Progenitor cell of endocrine pancreas (in vitro differentiated cells): ENCODE data around the gene CD248. TPM values are rescaled to one million over a fixed set of nuclear protein-coding genes. Genes with fewer than 3 reads are reported as not detected.

ENCODE experiments used
- DNase-seq: peaks from one replicate; pipeline ENCODE4 v3.0.0; 2021; ENCODE audit warnings: low spot score; ENCODE audit not compliant: unreplicated experiment
- H3K27ac Mint-ChIP-seq: 2 replicates; pipeline ENCODE4 v1.8.0; 2021; ENCODE audit warnings: mild to moderate bottlenecking, moderate library complexity, mixed read lengths
- H3K27me3 Mint-ChIP-seq: 2 replicates; pipeline ENCODE4 v1.8.0; 2021; ENCODE audit warnings: mixed read lengths
- H3K36me3 Mint-ChIP-seq: 2 replicates; pipeline ENCODE4 v1.8.0; 2022; ENCODE audit warnings: mixed read lengths; ENCODE audit not compliant: insufficient read depth
- H3K4me1 Mint-ChIP-seq: 2 replicates; pipeline ENCODE4 v1.8.0; 2021; ENCODE audit warnings: low read depth, mixed read lengths
- H3K4me3 Mint-ChIP-seq: 2 replicates; pipeline ENCODE4 v1.8.0; 2021; ENCODE audit warnings: low read depth, mild to moderate bottlenecking, moderate library complexity, mixed read lengths
- H3K9me3 Mint-ChIP-seq: 2 replicates; pipeline ENCODE4 v1.8.0; 2021; ENCODE audit warnings: low read depth, mixed read lengths
- CTCF ChIP-seq: fragments of 200-600 bp; sonication (generic); IDR thresholded peaks from one replicate; pipeline ENCODE4 v1.5.0; 2021; ENCODE audit warnings: antibody characterized with exemption, mild to moderate bottlenecking; ENCODE audit not compliant: unreplicated experiment
- total RNA-seq: library from RNA; stranded (reverse); gene quantifications from 2 replicates; pipeline ENCODE4 v1.2.1, GENCODE V29; 2021

Gene CD248
- total RNA-seq, 1 donor from 2014 or later = 0.22 TPM

- H3K4me3 Mint-ChIP-seq = peak overlapping the region; percentile 94
- no peaks in the 10 kb centered on the region for H3K27me3 Mint-ChIP-seq
- no peaks in the 10 kb centered on the region for H3K9me3 Mint-ChIP-seq
- H3K4me1 Mint-ChIP-seq = peaks cover 12% of the 10 kb centered on the region
- peaks cover 6% of the 10 kb centered on the region for H3K36me3 Mint-ChIP-seq
- peak overlapping the region; percentile 94 for H3K27ac Mint-ChIP-seq
- peak; percentile 20 for TF ChIP-seq CTCF
- DNase-seq = peak; percentile 74
These were observed 49.2 kb downstream of the CD248 start for GRCh38 chr11:66267379-66268243.

GRCh38 chr11:66267039-66267378 is 49.8 kb downstream of the CD248 start:
- no peaks in the 10 kb centered on the region for H3K27me3 Mint-ChIP-seq
- peaks cover 5% of the 10 kb centered on the region for H3K36me3 Mint-ChIP-seq
- DNase-seq = no peak
- TF ChIP-seq CTCF = no peak
- peaks cover 12% of the 10 kb centered on the region for H3K4me1 Mint-ChIP-seq
- peak overlapping the region; percentile 94 for H3K4me3 Mint-ChIP-seq
- H3K27ac Mint-ChIP-seq = peak overlapping the region; percentile 81
- no peaks in the 10 kb centered on the region for H3K9me3 Mint-ChIP-seq

- Mint-ChIP-seq H3K27me3 (no peaks in the 10 kb centered on the region), H3K4me3 (no peak overlapping the region), H3K4me1 (peaks cover 12% of the 10 kb centered on the region), H3K36me3 (peaks cover 5% of the 10 kb centered on the region), H3K27ac (no peak overlapping the region), H3K9me3 (no peaks in the 10 kb centered on the region)
- no peak for TF ChIP-seq CTCF
- no peak for DNase-seq
These were observed 50.3 kb downstream of the CD248 start for GRCh38 chr11:66266378-66267038.

DNA sequence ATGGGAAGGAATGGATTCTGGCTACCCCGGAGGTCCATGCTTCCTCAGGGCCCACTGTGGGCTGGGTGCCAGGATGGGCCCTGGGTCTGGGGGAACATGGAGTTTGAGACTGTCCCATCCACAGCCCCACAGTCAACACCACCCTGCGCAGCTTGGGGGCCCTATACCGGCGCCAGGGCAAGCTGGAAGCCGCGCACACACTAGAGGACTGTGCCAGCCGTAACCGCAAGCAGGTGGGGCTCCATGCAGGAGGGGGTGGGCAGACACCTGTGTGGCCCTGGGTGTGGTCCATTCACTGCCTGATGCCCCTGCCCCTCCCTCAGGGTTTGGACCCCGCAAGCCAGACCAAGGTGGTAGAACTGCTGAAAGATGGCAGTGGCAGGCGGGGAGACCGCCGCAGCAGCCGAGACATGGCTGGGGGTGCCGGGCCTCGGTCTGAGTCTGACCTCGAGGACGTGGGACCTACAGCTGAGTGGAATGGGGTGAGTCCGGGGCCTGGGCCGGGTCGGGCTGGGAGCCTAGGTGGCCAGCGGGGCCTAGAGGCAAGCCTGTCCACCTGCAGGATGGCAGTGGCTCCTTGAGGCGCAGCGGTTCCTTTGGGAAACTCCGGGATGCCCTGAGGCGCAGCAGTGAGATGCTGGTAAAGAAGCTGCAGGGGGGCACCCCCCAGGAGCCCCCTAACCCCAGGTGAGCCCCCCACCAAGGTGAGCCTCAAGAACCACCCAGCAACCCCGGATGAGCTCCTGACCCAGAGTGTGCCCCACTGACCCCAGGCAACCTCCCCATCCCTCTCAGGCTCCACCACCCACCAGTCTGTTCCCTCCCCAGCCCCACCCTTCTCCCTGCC is 51.1 kb downstream of the CD248 start:
- Mint-ChIP-seq H3K9me3 (no peaks in the 10 kb centered on the region), H3K4me3 (no peak overlapping the region), H3K27me3 (no peaks in the 10 kb centered on the region), H3K4me1 (peaks cover 12% of the 10 kb centered on the region), H3K27ac (no peak overlapping the region), H3K36me3 (peaks cover 5% of the 10 kb centered on the region)
- no peak for TF ChIP-seq CTCF
- DNase-seq = no peak

DNA sequence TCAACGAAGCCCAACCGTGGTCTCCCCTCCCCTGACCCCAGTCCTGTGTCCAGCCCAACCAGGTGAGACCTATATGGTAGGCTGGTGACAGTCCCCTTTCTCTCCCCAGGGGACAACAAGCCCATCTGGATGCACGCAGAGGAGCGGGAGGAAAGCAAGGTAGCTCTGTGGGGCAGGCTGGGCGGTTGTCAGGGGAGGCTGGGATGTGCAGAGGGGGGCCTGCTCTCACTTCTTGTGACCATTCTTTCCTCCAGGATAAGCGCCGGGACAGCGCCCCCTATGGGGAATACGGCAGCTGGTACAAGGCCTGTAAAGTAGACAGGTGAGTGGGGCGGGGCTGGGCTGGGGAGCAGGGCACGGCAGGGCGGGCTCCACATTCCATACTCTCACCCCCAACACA is 51.9 kb downstream of the CD248 start:
- Mint-ChIP-seq H3K4me3 (no peak overlapping the region), H3K27ac (no peak overlapping the region), H3K9me3 (no peaks in the 10 kb centered on the region), H3K4me1 (peaks cover 12% of the 10 kb centered on the region), H3K36me3 (peaks cover 7% of the 10 kb centered on the region), H3K27me3 (no peaks in the 10 kb centered on the region)
- TF ChIP-seq CTCF = peak; percentile 39
- DNase-seq = no peak
